Activated naive CD8-positive, alpha-beta T cell treated with anti-CD3 and anti-CD28 coated beads, Interleukin-2, amount 10 ng/mL, durations not matched to agents 7 days and 5 days (primary cell): ENCODE results near the gene FBRSL1. TPM values are rescaled to one million over a fixed set of nuclear protein-coding genes. Genes with fewer than 3 reads are reported as not detected.

ENCODE experiments used
- ATAC-seq: fragments of 150-1000 bp; cut with Tn5 transposase; one replicate; pipeline ENCODE4 v1.10.0; 2021; ENCODE audit warnings: low read depth, moderate library complexity
- POLR2A ChIA-PET: fragments of 350-600 bp; sonication (Branson Sonifier 250); formaldehyde crosslinking; loops from one replicate; lab custom pipeline; 2021; ENCODE audit warnings: antibody characterized with exemption; lab: Charles Lee
- DNase-seq: peaks from one replicate; pipeline ENCODE4 v3.0.0; 2021
- H3K27ac Mint-ChIP-seq: one replicate; pipeline ENCODE4 v1.8.0; 2022; ENCODE audit warnings: mild to moderate bottlenecking, mixed read lengths
- H3K27me3 Mint-ChIP-seq: one replicate; pipeline ENCODE4 v1.8.0; 2022; ENCODE audit warnings: mild to moderate bottlenecking, moderate library complexity, mixed read lengths
- H3K36me3 Mint-ChIP-seq: one replicate; pipeline ENCODE4 v1.8.0; 2021; ENCODE audit warnings: mild to moderate bottlenecking, mixed read lengths
- H3K4me1 Mint-ChIP-seq: one replicate; pipeline ENCODE4 v1.8.0; 2021; ENCODE audit warnings: mixed read lengths
- H3K4me3 Mint-ChIP-seq: one replicate; pipeline ENCODE4 v1.8.0; 2022; ENCODE audit warnings: mild to moderate bottlenecking, moderate library complexity, mixed read lengths
- H3K9me3 Mint-ChIP-seq: one replicate; pipeline ENCODE4 v1.8.0; 2021; ENCODE audit warnings: mixed read lengths
- total RNA-seq, 2 experiments: library from RNA; stranded (reverse); gene quantifications; one replicate each; pipeline ENCODE4 v1.2.3, GENCODE V29; 2021

FBRSL1 gene
- total RNA-seq, 2 experiments from 2014 or later, result 67.1 to 67.2 TPM

DNA sequence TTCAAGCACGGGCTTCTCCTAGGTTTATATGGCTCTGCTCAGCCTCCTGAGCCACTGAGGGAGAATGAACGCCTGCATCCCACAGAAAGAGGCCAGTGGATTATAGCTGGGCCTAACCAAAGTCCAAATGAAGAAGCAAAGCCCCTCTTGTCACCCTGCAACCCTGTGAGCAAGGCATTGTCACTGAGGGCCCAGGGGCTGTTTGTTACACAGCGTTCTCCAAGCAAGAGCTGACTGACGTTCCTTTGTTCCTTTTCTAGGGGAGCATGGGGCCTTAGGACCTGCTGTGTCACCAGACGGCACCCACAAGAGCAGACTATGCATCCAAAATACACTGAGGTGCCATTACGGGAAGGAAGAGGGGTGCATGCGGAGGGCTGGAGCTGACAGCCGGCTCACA is 4.3 kb upstream of the FBRSL1 start:
- no peak overlapping the region for H3K27ac Mint-ChIP-seq
- H3K4me1 Mint-ChIP-seq, result peaks cover 21% of the 10 kb centered on the region
- ATAC-seq, result no peak
- no peaks in the 10 kb centered on the region for H3K27me3 Mint-ChIP-seq
- DNase-seq, result no peak
- no peak overlapping the region for H3K4me3 Mint-ChIP-seq
- H3K9me3 Mint-ChIP-seq, result no peaks in the 10 kb centered on the region
- no peaks in the 10 kb centered on the region for H3K36me3 Mint-ChIP-seq
- POLR2A ChIA-PET, result interaction anchor here (1.1 to 1.6 kb wide), 2 partner anchors 8 to 10 kb away, joined by 7 to 9 read pairs; no protein-coding TSS in a partner anchor

DNA sequence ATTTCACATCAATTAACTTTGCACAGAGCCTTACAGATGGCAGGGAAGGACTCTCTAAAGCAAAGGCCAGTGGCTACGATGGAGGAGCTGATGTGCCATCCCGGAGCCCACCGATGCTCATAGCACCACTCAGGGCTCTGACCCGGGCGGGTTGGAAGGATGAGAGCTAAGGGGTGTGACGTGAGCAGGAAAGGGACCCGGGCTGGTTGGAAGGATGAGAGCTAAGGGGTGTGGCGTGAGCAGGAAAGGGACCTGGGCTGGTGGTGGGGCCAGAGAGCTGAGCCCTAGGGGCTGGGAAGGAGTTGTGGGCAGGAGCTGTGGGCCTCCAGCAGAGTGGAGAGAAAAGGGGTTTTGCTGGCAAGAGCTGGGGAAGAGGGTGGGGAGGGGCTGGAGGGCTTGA is 3.8 kb upstream of the FBRSL1 start:
- no peaks in the 10 kb centered on the region for H3K9me3 Mint-ChIP-seq
- no peaks in the 10 kb centered on the region for H3K27me3 Mint-ChIP-seq
- no peak for DNase-seq
- H3K36me3 Mint-ChIP-seq, result peaks cover 3% of the 10 kb centered on the region
- no peak for ATAC-seq
- POLR2A ChIA-PET, result interaction anchor here (1.1 to 1.6 kb wide), 2 partner anchors 9 to 10 kb away, joined by 7 to 9 read pairs; no protein-coding TSS in a partner anchor
- peaks cover 24% of the 10 kb centered on the region for H3K4me1 Mint-ChIP-seq
- H3K4me3 Mint-ChIP-seq, result no peak overlapping the region
- H3K27ac Mint-ChIP-seq, result peak overlapping the region; percentile 51

DNA sequence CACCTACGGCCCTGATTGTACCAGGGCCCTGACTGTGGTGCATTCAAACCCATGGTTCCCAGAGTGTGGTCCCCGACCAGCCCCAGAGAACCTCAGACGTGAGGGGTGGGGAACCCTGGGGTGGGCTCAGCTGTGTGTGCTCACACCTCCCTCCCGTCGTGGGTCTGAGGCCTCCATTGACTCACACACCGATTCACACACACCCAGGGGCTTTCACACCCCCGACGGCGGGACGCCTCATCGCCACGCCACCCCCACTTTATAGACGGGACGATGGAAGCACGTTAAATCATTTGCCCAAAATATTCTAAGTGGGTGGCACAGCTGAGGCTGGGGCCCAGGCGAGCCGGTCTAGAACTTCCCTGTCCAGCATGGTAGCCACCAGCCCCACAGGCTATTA is 3.4 kb upstream of the FBRSL1 start:
- Mint-ChIP-seq H3K27ac (peak overlapping the region; percentile 51), H3K36me3 (peaks cover 3% of the 10 kb centered on the region), H3K4me1 (peaks cover 25% of the 10 kb centered on the region), H3K9me3 (no peaks in the 10 kb centered on the region), H3K27me3 (no peaks in the 10 kb centered on the region), H3K4me3 (no peak overlapping the region)
- POLR2A ChIA-PET, result interaction anchor here (1.1 to 1.6 kb wide), 2 partner anchors 9 to 11 kb away, joined by 7 to 9 read pairs; no protein-coding TSS in a partner anchor
- ATAC-seq, result no peak
- DNase-seq, result no peak

GRCh38 chr12:132487311-132487741 is 2.6 kb upstream of the FBRSL1 start:
- Mint-ChIP-seq H3K4me3 (peak overlapping the region; percentile 90), H3K27me3 (no peaks in the 10 kb centered on the region), H3K36me3 (peaks cover 6% of the 10 kb centered on the region), H3K9me3 (no peaks in the 10 kb centered on the region), H3K27ac (peak overlapping the region; percentile 96), H3K4me1 (peaks cover 30% of the 10 kb centered on the region)
- POLR2A ChIA-PET, result interaction anchor here (1.0 kb wide), 1 partner anchor 10 kb away, joined by 4 read pairs; no protein-coding TSS in a partner anchor
- no peak for DNase-seq
- no peak for ATAC-seq

DNA sequence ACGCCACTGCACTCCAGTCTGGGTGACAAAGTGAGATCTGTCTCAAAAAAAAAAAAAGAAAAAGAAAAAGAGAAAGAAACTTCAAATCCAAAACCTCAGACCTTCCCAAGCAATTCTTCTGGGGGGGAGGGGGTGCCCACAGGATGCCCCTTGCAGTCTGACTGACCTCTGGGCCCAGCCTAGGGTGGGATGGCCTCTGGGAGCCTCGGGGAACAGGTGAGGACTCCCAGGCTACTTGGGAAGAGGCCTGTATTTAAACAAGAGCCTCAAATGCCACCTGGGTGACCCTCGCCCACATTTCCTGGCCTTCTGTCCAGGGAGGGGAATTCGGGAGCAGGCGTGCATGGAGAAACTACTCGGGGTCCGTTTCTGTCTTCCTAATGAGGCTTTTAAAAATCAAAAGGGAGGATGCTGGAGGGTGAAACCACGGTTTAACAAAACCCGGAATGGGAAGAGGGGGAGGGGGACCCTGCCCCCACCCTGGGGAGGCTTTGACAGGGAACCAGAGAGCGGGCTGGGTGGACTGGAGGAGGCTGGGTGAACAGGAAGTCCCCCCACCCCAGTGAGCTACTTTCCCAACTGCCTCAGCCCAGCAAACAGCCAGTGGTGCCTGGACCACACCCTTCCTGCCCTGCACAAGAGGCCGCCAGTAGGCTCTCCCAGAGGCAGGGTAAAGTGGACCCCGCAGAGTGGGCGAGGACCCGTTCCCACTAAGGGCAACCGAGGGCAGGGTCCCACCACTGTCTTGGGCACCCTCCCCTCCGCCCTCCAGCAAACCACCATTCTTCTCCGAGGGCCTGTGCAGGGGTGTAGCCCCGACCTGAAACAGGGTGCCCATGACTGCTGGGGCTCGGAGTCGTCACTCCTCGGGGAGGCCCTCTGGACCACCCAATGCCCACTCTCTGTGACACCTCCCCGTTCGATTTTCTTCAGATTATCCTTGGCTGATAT is 1.5 kb upstream of the FBRSL1 start:
- no peaks in the 10 kb centered on the region for H3K9me3 Mint-ChIP-seq
- peaks cover 33% of the 10 kb centered on the region for H3K4me1 Mint-ChIP-seq
- H3K4me3 Mint-ChIP-seq, result peak overlapping the region; percentile 90
- no peaks in the 10 kb centered on the region for H3K27me3 Mint-ChIP-seq
- peak overlapping the region; percentile 96 for H3K27ac Mint-ChIP-seq
- peak; percentile 70 for DNase-seq
- POLR2A ChIA-PET, result interaction anchor here (0.6 to 2.1 kb wide), 11 partner anchors 12 to 346 kb away, joined by 3 to 48 read pairs (median 5); no protein-coding TSS in a partner anchor
- peak; percentile 35 for ATAC-seq
- H3K36me3 Mint-ChIP-seq, result peaks cover 6% of the 10 kb centered on the region

- no peaks in the 10 kb centered on the region for H3K9me3 Mint-ChIP-seq
- peak overlapping the region; percentile 96 for H3K27ac Mint-ChIP-seq
- POLR2A ChIA-PET, result interaction anchor here (1.0 to 2.1 kb wide), 10 partner anchors 12 to 74 kb away, joined by 3 to 48 read pairs (median 4); no protein-coding TSS in a partner anchor
Observed at GRCh38 chr12:132489078-132489601, 811 bp upstream of the FBRSL1 start.

GRCh38 chr12:132490422-132491137 is 629 bp downstream of the FBRSL1 start:
- Mint-ChIP-seq H3K9me3 (no peaks in the 10 kb centered on the region), H3K27me3 (no peaks in the 10 kb centered on the region), H3K27ac (peak overlapping the region; percentile 79), H3K36me3 (peaks cover 6% of the 10 kb centered on the region), H3K4me1 (peaks cover 33% of the 10 kb centered on the region), H3K4me3 (peak overlapping the region; percentile 77)
- POLR2A ChIA-PET, result no interaction called here
- ATAC-seq, result peak; percentile 1
- peak; percentile 66 for DNase-seq

More at GRCh38 chr12:132489078-132489601, 811 bp upstream of the FBRSL1 start:
- Mint-ChIP-seq H3K36me3 (peaks cover 6% of the 10 kb centered on the region), H3K4me3 (peak overlapping the region; percentile 90), H3K27me3 (no peaks in the 10 kb centered on the region), H3K4me1 (peaks cover 33% of the 10 kb centered on the region)
- peak; percentile 80 for DNase-seq
- ATAC-seq, result peak; percentile 50

- no peak for ATAC-seq
- Mint-ChIP-seq H3K9me3 (no peaks in the 10 kb centered on the region), H3K27me3 (no peaks in the 10 kb centered on the region), H3K27ac (peak overlapping the region; percentile 79), H3K4me1 (peaks cover 31% of the 10 kb centered on the region), H3K4me3 (peak overlapping the region; percentile 77), H3K36me3 (peaks cover 6% of the 10 kb centered on the region)
- POLR2A ChIA-PET, result interaction anchor here (1.2 kb wide), 1 partner anchor 16 kb away, joined by 4 read pairs; no protein-coding TSS in a partner anchor
- no peak for DNase-seq
Observed at GRCh38 chr12:132491138-132491663, 1.2 kb downstream of the FBRSL1 start.

DNA sequence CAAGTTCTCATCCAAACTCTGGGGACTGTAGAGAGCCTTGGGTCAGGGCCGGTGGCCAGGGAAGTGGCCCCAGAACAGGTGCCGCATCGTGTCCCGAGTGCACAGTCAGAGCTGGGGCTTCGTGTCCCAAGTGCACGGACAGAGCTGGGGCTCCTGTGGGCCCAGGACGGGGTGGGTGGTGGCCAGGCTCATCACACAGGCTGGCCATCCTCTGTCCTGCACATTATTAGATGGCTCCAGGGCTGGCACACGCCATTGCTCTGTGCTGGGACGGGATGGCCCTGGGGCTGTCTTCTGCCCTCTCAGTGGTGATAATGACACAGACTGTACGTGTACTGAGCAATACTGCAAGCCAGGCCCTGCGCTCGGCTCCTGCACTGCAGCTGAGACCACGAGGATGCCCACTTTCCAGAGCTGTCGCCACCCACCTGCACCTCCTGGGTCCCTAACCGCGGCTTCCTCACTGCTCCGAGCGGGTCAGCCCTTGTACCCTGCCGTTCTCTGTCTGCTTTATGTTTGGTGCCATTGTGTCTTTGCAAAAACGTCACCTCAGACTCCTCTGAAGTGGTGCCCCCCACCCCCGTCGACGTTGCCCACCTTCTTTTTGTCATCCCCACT is 1.9 kb downstream of the FBRSL1 start:
- Mint-ChIP-seq H3K36me3 (peaks cover 6% of the 10 kb centered on the region), H3K4me1 (peaks cover 29% of the 10 kb centered on the region), H3K4me3 (peak overlapping the region; percentile 77), H3K27me3 (no peaks in the 10 kb centered on the region), H3K9me3 (no peaks in the 10 kb centered on the region), H3K27ac (peak overlapping the region; percentile 79)
- DNase-seq (no peak), ATAC-seq (no peak)
- POLR2A ChIA-PET, result interaction anchor here (0.7 to 1.4 kb wide), 5 partner anchors 15 to 69 kb away, joined by 3 to 5 read pairs (median 4); no protein-coding TSS in a partner anchor

DNA sequence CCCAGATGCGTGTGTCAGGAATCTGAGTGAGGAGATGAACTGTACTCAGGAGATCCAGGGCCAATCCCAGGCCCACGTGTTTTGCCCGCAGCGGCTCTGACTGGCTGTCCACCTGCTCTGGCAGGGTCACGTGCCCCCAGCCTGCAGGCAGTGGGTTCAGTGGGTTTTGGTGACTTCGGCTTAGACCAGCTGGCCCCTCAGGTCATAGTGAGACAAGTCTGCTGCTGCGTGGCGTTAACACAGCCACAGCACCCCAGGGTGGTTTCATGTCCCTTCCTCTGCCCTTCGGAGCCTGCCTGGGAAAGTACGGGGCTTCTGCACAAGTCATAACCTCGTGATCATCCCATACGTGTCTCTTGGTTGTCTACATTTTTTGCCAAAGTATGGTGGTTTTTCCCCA is 2.6 kb downstream of the FBRSL1 start:
- no peaks in the 10 kb centered on the region for H3K27me3 Mint-ChIP-seq
- H3K4me1 Mint-ChIP-seq, result peaks cover 26% of the 10 kb centered on the region
- peak overlapping the region; percentile 68 for H3K27ac Mint-ChIP-seq
- DNase-seq (no peak), ATAC-seq (no peak)
- H3K36me3 Mint-ChIP-seq, result peaks cover 6% of the 10 kb centered on the region
- POLR2A ChIA-PET, result interaction anchor here (0.7 to 1.4 kb wide), 5 partner anchors 15 to 68 kb away, joined by 3 to 5 read pairs (median 4); no protein-coding TSS in a partner anchor
- peak overlapping the region; percentile 77 for H3K4me3 Mint-ChIP-seq
- H3K9me3 Mint-ChIP-seq, result no peaks in the 10 kb centered on the region

- ATAC-seq (no peak), DNase-seq (no peak)
- Mint-ChIP-seq H3K27me3 (no peaks in the 10 kb centered on the region), H3K36me3 (peaks cover 6% of the 10 kb centered on the region), H3K9me3 (no peaks in the 10 kb centered on the region), H3K4me3 (no peak overlapping the region), H3K27ac (no peak overlapping the region), H3K4me1 (peaks cover 22% of the 10 kb centered on the region)
- POLR2A ChIA-PET, result interaction anchor here (1.2 to 1.4 kb wide), 2 partner anchors 47 to 49 kb away, joined by 3 to 5 read pairs; no protein-coding TSS in a partner anchor
Observed at GRCh38 chr12:132492951-132493350, 3.0 kb downstream of the FBRSL1 start.
